SK-N-MC (cell line): Measurements from ENCODE around the gene SLC9A9.

Experiments
- EZH2 ChIP-seq: fragments of 200-600 bp; sonication (generic); IDR thresholded peaks from one replicate; pipeline ENCODE4 v1.6.1; 2017; ENCODE audit warnings: antibody characterized with exemption
- FOXP2 ChIP-seq: optimal IDR thresholded peaks from 2 replicates; pipeline ENCODE3; 2011; ENCODE audit warnings: mild to moderate bottlenecking, moderate library complexity; ENCODE audit not compliant: insufficient read depth; ENCODE audit errors: extremely low read length, control extremely low read depth
- POLR2AphosphoS5 ChIP-seq: IDR thresholded peaks from 2 replicates; pipeline ENCODE4 v1.6.1; 2012; ENCODE audit warnings: mild to moderate bottlenecking, low read depth, low read length, borderline replicate concordance

DNA sequence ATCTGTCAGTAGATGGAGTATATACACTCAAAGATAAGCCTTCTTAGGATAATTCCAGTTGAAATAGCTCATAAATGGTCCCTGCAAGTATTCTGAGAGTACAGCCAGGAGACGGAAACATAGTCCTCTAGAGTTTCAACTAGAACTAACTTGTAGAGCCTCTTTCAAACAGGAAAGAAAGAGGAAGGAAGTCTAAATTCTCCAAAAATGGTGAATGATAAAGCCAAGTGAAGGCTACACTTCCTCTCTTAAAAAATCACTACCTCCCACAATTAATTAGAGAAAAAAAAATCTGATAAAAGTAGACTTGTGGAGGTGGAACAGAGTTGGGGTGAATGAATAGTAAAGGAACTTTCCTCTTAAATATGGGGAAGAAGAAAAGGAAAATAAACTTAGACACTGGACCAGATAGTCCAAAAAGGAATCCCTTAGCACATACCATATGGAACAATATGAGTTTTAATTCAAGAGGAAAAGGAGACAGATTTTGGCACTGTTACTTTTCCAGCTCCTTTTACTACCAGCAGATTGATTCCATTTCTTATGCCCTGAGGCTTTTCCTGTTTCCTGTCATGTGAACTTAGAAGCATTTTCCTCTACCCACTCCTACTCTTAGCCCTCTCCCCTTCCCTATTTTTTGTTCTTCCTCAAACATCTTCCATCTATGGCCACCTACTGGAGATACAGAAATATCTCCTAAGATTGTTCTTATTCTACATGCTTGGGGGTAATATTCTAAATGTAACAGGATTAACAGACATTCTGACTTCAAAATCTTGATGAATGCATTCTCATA is 521.1 kb downstream of the SLC9A9 start:
- TF ChIP-seq POLR2AphosphoS5 (peak; percentile 73; the same call in 1 of the 2 replicates), FOXP2 (no peak), EZH2 (no peak)
